PC-9 (cell line): Measurements from ENCODE around the gene TAOK2.

ENCODE experiments used
- EZH2 ChIP-seq: fragments of 200-600 bp; sonication (generic); IDR thresholded peaks from 2 replicates; pipeline ENCODE4 v1.8.0; 2017; ENCODE audit warnings: antibody characterized with exemption, low read depth
- TF ChIP-seq, protein P1 (sequence below): fragments of 200-600 bp; sonication (generic); conservative IDR thresholded peaks from 2 replicates; pipeline ENCODE4 v1.6.1; 2017; ENCODE audit warnings: mixed run types, antibody characterized with exemption, mild to moderate bottlenecking, moderate library complexity

DNA sequence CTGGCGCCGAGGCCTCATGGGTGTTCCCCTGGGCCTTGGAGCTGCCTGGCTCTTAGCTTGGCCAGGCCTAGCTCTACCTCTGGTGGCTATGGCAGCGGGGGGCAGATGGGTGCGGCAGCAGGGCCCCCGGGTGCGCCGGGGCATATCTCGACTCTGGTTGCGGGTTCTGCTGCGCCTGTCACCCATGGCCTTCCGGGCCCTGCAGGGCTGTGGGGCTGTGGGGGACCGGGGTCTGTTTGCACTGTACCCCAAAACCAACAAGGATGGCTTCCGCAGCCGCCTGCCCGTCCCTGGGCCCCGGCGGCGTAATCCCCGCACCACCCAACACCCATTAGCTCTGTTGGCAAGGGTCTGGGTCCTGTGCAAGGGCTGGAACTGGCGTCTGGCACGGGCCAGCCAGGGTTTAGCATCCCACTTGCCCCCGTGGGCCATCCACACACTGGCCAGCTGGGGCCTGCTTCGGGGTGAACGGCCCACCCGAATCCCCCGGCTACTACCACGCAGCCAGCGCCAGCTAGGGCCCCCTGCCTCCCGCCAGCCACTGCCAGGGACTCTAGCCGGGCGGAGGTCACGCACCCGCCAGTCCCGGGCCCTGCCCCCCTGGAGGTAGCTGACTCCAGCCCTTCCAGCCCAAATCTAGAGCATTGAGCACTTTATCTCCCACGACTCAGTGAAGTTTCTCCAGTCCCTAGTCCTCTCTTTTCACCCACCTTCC, 13.9 kb downstream of the TAOK2 start:
- no peak for TF ChIP-seq EZH2
- TF ChIP-seq, protein P1, sequence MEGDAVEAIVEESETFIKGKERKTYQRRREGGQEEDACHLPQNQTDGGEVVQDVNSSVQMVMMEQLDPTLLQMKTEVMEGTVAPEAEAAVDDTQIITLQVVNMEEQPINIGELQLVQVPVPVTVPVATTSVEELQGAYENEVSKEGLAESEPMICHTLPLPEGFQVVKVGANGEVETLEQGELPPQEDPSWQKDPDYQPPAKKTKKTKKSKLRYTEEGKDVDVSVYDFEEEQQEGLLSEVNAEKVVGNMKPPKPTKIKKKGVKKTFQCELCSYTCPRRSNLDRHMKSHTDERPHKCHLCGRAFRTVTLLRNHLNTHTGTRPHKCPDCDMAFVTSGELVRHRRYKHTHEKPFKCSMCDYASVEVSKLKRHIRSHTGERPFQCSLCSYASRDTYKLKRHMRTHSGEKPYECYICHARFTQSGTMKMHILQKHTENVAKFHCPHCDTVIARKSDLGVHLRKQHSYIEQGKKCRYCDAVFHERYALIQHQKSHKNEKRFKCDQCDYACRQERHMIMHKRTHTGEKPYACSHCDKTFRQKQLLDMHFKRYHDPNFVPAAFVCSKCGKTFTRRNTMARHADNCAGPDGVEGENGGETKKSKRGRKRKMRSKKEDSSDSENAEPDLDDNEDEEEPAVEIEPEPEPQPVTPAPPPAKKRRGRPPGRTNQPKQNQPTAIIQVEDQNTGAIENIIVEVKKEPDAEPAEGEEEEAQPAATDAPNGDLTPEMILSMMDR, result no peak
